ENCODE data around the gene KCNE2.

DNA sequence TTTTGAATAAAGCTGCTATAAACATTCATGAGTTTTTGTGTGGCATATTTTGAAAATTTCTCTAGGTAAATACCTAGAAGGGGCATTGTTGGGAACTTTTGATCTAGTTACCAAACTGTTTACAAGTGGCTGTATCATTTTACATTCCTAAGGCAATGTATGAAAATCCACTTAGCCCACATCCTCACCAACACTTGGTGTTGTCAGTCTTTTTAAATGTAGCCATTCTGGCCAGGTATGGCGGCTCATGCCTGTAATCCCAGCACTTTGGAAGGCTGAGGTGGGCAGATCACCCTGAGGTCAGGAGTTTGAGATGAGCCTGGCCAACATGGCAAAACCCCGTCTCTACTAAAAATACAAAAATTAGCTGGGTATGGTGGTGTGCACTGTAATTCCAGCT, 5.9 kb upstream of the KCNE2 start:
- TF ChIP-seq, protein P1, sequence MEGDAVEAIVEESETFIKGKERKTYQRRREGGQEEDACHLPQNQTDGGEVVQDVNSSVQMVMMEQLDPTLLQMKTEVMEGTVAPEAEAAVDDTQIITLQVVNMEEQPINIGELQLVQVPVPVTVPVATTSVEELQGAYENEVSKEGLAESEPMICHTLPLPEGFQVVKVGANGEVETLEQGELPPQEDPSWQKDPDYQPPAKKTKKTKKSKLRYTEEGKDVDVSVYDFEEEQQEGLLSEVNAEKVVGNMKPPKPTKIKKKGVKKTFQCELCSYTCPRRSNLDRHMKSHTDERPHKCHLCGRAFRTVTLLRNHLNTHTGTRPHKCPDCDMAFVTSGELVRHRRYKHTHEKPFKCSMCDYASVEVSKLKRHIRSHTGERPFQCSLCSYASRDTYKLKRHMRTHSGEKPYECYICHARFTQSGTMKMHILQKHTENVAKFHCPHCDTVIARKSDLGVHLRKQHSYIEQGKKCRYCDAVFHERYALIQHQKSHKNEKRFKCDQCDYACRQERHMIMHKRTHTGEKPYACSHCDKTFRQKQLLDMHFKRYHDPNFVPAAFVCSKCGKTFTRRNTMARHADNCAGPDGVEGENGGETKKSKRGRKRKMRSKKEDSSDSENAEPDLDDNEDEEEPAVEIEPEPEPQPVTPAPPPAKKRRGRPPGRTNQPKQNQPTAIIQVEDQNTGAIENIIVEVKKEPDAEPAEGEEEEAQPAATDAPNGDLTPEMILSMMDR (IDR thresholded peaks at IDR 0.05), result no peak
- TF ChIP-seq POLR2A (IDR thresholded peaks at IDR 0.05), result no peak

Measured in lower leg skin (tissue), 3 donors.